AG09309 (cell line): ENCODE data around the gene TRABD2B.

Source experiments
- DNase-seq: peaks from one replicate; pipeline ENCODE4 v3.0.0-alpha.2; 2010; ENCODE audit warnings: low read depth
- H3K4me3 ChIP-seq: 2 replicates; pipeline ENCODE4 v1.5.1; 2011; ENCODE audit warnings: mild to moderate bottlenecking, low read depth, low read length, moderate library complexity; ENCODE audit not compliant: control insufficient read depth
- TF ChIP-seq, protein P1 (sequence below): IDR thresholded peaks from 2 replicates; pipeline ENCODE4 v1.5.1; 2011; ENCODE audit warnings: mild to moderate bottlenecking, low read depth, low read length, inconsistent platforms; ENCODE audit not compliant: insufficient read depth, control insufficient read depth; ENCODE audit errors: missing control alignments

The TRABD2B gene

DNA sequence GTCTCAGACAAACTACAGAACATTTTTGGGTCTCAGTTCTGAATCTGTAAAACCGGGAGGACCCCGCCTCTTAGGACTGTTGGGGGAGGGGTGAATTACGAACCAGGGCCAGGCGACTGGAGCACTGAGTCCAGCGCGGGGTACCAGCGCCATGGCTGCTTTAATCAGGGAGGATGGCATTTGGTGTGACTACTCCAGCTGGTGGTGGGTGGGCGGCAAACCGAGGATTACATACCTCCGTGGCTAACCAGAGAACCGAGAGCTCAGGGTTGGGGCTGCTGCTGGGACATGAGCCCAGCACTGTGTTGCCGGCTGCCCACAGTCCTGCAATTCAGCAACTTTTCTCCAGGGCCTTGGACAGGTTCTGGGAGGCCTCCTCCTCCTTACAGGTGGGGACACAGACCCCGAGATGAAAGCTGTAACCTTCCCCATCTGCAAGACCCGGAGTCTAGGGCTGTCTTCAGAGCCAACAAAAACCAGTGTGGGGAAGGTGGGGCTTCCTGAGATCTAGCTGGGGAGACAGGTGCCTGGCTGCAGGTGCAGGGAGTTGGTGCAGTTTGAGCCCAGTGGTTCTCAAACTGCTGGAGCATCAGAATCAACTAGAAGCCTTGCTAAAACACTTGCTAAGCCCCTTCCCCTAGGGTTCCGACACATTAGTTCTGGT, 285.9 kb downstream of the TRABD2B start:
- DNase-seq = no peak
- H3K4me3 ChIP-seq = no peak overlapping the region
- TF ChIP-seq, protein P1, sequence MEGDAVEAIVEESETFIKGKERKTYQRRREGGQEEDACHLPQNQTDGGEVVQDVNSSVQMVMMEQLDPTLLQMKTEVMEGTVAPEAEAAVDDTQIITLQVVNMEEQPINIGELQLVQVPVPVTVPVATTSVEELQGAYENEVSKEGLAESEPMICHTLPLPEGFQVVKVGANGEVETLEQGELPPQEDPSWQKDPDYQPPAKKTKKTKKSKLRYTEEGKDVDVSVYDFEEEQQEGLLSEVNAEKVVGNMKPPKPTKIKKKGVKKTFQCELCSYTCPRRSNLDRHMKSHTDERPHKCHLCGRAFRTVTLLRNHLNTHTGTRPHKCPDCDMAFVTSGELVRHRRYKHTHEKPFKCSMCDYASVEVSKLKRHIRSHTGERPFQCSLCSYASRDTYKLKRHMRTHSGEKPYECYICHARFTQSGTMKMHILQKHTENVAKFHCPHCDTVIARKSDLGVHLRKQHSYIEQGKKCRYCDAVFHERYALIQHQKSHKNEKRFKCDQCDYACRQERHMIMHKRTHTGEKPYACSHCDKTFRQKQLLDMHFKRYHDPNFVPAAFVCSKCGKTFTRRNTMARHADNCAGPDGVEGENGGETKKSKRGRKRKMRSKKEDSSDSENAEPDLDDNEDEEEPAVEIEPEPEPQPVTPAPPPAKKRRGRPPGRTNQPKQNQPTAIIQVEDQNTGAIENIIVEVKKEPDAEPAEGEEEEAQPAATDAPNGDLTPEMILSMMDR = no peak
